Mesothelial cell of epicardium (in vitro differentiated cells): Measurements from ENCODE around the gene TMEM132D. TPM values are rescaled to one million over a fixed set of nuclear protein-coding genes. Genes with fewer than 3 reads are reported as not detected.

ENCODE experiments used
- DNase-seq, 2 experiments: peaks; one replicate each; pipeline ENCODE4 v3.0.0; 2021; ENCODE audit warnings: low spot score in 2 of 2; ENCODE audit not compliant: unreplicated experiment in 2 of 2
- H3K27ac Mint-ChIP-seq: 2 replicates; pipeline ENCODE4 v1.8.0; 2021; ENCODE audit warnings: mixed read lengths
- H3K27me3 Mint-ChIP-seq: 2 replicates; pipeline ENCODE4 v1.8.0; 2021; ENCODE audit warnings: low read depth, mixed read lengths
- H3K36me3 Mint-ChIP-seq: 2 replicates; pipeline ENCODE4 v1.8.0; 2021; ENCODE audit warnings: mixed read lengths
- H3K4me1 Mint-ChIP-seq: 2 replicates; pipeline ENCODE4 v1.8.0; 2021; ENCODE audit warnings: mixed read lengths
- H3K4me3 Mint-ChIP-seq: 2 replicates; pipeline ENCODE4 v1.8.0; 2021; ENCODE audit warnings: mild to moderate bottlenecking, moderate library complexity, mixed read lengths
- H3K9me3 Mint-ChIP-seq: 2 replicates; pipeline ENCODE4 v1.8.0; 2021; ENCODE audit warnings: mixed read lengths
- CTCF ChIP-seq: fragments of 200-600 bp; sonication (generic); IDR thresholded peaks from one replicate; pipeline ENCODE4 v1.5.0; 2021; ENCODE audit warnings: antibody characterized with exemption; ENCODE audit not compliant: unreplicated experiment
- total RNA-seq: library from RNA; stranded (reverse); gene quantifications from 3 replicates; pipeline ENCODE4 v1.2.1, GENCODE V29; 2021

TMEM132D gene
- total RNA-seq, 1 donor from 2014 or later, result 0.07 TPM

- H3K9me3 Mint-ChIP-seq, result peaks cover 5% of the 10 kb centered on the region
Measured at GRCh38 chr12:129185855-129186254, 718.0 kb downstream of the TMEM132D start.

GRCh38 chr12:129184127-129184928 lies 719.5 kb downstream of the TMEM132D start:
- TF ChIP-seq CTCF, result no peak
- no peak overlapping the region for H3K4me3 Mint-ChIP-seq
- no peak overlapping the region for H3K27ac Mint-ChIP-seq
- H3K9me3 Mint-ChIP-seq, result peaks cover 5% of the 10 kb centered on the region
- H3K4me1 Mint-ChIP-seq, result peaks cover 7% of the 10 kb centered on the region
- H3K36me3 Mint-ChIP-seq, result no peaks in the 10 kb centered on the region
- peaks cover 11% of the 10 kb centered on the region for H3K27me3 Mint-ChIP-seq
- DNase-seq, result no peak

More at GRCh38 chr12:129185855-129186254, 718.0 kb downstream of the TMEM132D start:
- TF ChIP-seq CTCF, result no peak
- Mint-ChIP-seq H3K27me3 (peaks cover 6% of the 10 kb centered on the region), H3K27ac (no peak overlapping the region), H3K4me3 (no peak overlapping the region), H3K36me3 (no peaks in the 10 kb centered on the region), H3K4me1 (peaks cover 7% of the 10 kb centered on the region)
- no peak for DNase-seq

- peaks cover 11% of the 10 kb centered on the region for H3K27me3 Mint-ChIP-seq
- H3K27ac Mint-ChIP-seq, result no peak overlapping the region
- H3K4me3 Mint-ChIP-seq, result no peak overlapping the region
- no peaks in the 10 kb centered on the region for H3K9me3 Mint-ChIP-seq
- H3K36me3 Mint-ChIP-seq, result no peaks in the 10 kb centered on the region
- no peak for DNase-seq
- no peak for TF ChIP-seq CTCF
- H3K4me1 Mint-ChIP-seq, result peaks cover 7% of the 10 kb centered on the region
Measured at GRCh38 chr12:129179941-129180553, 723.8 kb downstream of the TMEM132D start.

GRCh38 chr12:129169928-129170327 lies 733.9 kb downstream of the TMEM132D start:
- Mint-ChIP-seq H3K4me1 (no peaks in the 10 kb centered on the region), H3K9me3 (peaks cover 13% of the 10 kb centered on the region), H3K4me3 (no peak overlapping the region), H3K27ac (no peak overlapping the region), H3K36me3 (no peaks in the 10 kb centered on the region), H3K27me3 (no peaks in the 10 kb centered on the region)
- DNase-seq, result no peak
- TF ChIP-seq CTCF, result no peak

- peaks cover 3% of the 10 kb centered on the region for H3K27me3 Mint-ChIP-seq
- no peak overlapping the region for H3K4me3 Mint-ChIP-seq
- H3K4me1 Mint-ChIP-seq, result no peaks in the 10 kb centered on the region
- no peaks in the 10 kb centered on the region for H3K36me3 Mint-ChIP-seq
- no peak for DNase-seq
- TF ChIP-seq CTCF, result no peak
- H3K27ac Mint-ChIP-seq, result no peak overlapping the region
- peaks cover 20% of the 10 kb centered on the region for H3K9me3 Mint-ChIP-seq
Measured at GRCh38 chr12:129163861-129164260, 740.0 kb downstream of the TMEM132D start.
